Measurements from ENCODE around the gene RASAL2.
A peak's percentile ranks its signal among the peaks of the same experiment; 100 is the strongest.
"Not testable (repeated sequence)": the region's sequence is repeated elsewhere in the genome, so short reads cannot be mapped to it uniquely, and the experiment has no call there.

Gene RASAL2

DNA sequence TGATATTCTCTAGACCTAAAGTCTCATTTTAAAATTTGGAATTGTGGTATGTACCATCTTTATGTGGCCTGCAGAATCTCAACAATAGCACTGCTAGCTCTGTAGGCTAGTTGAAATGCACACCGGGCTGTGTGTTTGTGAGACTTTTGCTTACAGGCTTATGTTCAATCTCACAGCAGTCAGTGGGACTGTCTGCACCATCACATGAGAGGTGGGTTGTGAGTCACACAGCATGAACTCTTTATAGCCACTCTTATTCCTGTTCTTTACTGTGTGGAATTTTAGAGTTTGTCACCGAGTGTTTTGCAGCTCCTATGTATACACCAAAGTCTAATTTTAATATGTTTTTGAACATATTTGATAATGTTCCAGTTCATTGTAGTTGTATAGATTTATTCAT, 74.6 kb downstream of the RASAL2 start:
- DNase-seq = no peak

- no peak for DNase-seq
Measured at GRCh38 chr1:178169649-178170048, 75.7 kb downstream of the RASAL2 start.

GRCh38 chr1:178172939-178173338, 79.0 kb downstream of the RASAL2 start:
- no peak for DNase-seq

GRCh38 chr1:178174539-178174938, 80.6 kb downstream of the RASAL2 start:
- DNase-seq = no peak

- no peak for DNase-seq
Measured at GRCh38 chr1:178180405-178180804, 86.5 kb downstream of the RASAL2 start.

GRCh38 chr1:178183796-178184195, 89.9 kb downstream of the RASAL2 start:
- DNase-seq = no peak

DNA sequence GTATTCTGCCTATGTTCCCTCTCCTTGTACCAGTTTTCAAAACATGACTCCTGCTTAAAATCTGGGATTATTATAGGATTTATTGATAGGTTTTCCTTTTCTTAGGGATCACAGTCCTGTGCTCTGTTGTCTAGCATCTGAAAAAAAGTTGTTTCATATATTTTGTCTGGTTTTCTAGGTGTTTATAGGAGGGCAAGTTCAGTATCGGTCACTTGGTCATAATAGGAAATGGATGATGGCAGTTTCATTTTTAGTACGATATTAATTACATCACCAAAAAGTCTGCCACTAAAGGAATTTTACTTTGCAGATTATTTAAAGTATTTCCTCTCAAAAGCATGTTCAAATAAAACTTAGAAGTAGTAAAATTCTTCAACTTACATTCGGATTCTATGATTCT, 94.4 kb downstream of the RASAL2 start:
- no peak for DNase-seq

DNA sequence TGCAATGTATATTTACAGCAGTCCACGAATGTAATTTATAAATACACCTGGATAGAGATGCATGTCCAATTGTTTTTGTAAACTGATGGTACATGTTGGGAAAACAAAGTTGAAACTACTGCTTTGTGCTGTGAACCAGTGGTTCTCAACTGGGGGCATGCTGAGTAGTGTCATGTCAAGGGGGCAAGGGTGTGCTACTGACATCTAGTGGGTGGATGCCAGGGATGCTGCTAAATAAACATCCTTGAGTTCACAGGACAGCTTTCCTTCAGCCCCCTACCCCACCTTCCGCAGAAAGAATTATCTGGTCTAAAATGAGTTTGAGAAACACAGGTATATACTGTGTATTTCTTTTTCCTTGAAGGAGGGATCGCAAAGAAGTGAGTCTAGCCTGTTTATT, 95.9 kb downstream of the RASAL2 start:
- no peak for DNase-seq

DNA sequence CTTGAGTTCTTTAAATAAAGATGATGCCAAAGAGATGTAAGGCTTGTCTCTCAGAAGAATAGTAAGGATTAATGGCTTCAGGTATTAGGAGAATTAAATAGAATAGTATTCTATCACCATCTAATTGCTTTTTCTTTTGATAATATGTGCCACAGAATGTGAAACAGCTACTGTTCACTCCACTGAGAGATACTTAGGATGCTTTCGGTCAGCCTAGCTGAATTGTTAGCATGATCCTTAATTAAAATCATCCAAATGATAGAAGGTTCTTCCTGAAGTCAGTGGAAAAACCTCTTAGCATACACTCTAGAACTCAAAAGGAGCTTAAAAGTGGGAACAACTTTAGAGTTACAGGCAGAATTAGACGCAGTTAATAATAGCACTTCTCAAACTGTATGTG, 97.0 kb downstream of the RASAL2 start:
- no peak for DNase-seq

DNA sequence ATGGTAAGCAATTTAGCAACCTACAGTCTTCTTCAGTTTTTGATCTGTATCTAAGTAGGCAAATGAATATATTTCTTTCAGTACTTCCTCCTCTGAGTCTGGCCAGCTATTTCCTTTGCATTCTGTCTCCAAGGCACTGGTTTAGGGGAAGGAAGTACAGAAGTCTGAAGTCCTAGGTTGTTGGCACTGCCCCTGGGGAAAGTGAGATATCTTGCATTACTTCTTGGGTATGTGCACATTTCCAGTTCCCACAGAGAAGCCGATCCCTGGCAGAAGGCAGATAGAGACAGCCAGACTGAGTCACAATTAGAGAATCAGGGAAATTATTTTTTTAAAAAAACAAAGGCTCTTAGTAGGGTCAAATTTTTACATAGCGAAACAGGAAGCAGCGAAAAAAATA, 98.8 kb downstream of the RASAL2 start:
- DNase-seq = no peak

- DNase-seq = no peak
Measured at GRCh38 chr1:178196631-178197030, 102.7 kb downstream of the RASAL2 start.

DNA sequence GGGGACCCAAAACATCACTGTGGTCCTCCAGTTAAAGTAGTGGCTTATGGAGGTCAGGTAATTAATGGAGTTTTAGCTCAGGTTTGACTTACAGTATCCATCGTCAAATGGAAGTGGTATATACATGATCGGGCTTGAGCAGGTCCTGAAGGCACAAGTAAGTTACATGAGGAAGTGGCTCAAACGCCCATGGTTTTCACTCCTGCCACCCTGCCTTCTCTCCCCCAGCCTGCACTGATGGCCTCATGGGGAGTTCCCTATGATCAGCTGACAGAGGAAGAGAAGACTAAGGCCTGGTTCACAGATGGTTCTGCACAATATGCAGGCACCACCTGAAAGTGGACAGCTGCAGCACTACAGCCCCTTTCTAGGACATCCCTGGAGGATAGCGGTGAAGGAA, 108.2 kb downstream of the RASAL2 start:
- DNase-seq = not testable (repeated sequence)

DNA sequence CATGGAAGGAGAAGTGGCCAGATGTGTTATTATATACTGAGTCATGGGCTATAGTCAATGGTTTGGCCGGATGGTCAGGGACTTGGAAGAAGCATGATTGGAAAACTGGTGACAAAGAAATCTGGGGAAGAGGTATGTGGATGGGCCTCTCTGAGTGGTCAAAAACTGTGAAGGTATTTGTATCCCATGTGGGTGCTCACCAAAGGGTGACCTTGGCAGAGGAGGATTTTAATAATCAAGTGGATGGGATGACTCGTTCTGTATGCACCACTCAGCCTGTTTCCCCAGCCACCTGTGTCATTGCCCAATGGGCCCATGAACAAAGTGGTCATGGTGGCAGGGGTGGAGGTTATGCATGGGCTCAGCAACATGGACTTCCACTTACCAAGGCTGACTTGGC, 108.6 kb downstream of the RASAL2 start:
- not testable (repeated sequence) for DNase-seq

- DNase-seq = not testable (repeated sequence)
Measured at GRCh38 chr1:178208269-178208856, 114.5 kb downstream of the RASAL2 start.

GRCh38 chr1:178209935-178210334, 116.0 kb downstream of the RASAL2 start:
- no peak for DNase-seq

DNA sequence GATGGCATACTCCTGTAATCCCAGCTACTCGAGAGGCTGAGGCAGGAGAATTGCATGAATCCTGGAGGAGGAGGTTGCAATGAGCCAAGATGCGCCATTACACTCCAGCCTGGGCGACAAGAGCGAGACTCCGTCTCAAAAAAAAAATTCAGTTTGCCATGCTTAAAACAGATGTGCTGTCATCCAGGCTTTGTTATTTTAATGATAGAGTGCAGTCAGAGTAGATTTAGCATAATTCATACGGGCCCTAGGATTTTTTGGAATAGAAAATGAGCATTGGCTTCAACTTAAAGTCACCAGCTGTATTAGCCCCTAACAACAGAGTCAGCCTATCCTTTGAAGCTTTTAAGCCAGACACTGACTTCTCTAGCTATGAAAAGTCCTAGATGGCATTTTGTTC, 124.6 kb downstream of the RASAL2 start:
- DNase-seq = no peak

- no peak for DNase-seq
Measured at GRCh38 chr1:178220094-178220493, 126.2 kb downstream of the RASAL2 start.

DNA sequence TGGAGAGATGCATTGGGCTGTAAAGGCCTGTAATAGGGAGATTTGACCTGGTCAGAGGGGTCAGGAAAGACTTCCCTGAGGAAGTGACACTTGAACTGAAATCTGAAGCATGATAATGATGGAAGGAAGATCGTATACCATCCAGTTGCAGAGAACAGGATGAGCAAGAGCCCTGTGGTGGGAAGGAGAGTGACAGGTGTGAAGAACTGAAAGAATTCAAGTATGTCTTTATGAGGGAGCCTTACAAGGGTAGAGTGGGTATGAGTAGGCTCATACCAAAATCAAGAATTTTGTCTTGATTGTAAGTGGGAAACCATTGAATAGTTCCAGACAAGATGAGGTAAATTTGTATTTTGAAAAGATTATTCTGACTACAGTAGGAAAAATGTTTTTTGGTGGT, 129.4 kb downstream of the RASAL2 start:
- no peak for DNase-seq

- DNase-seq = no peak
Measured at GRCh38 chr1:178224358-178224757, 130.5 kb downstream of the RASAL2 start.

GRCh38 chr1:178230881-178231409, 137.0 kb downstream of the RASAL2 start:
- DNase-seq = no peak

GRCh38 chr1:178232108-178232507, 138.2 kb downstream of the RASAL2 start:
- no peak for DNase-seq

DNA sequence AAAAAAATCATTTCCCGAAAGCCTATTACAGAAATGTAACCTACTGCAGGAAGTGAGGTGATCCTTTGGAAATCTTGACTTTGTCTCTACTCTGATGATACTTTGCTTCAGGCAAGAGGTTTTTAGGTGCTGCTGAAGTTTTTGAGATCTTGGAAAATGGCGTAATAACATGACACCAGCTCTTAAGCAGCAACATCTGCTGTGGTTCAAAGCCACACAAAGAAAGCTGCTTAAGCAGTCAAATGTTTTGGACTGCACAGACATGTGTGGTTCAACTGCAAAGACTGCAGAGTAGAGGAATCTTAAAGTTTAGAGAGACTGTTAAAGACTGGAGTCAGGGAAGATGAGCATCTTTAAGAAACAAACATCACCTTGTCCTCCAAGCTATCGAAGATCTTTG, 139.0 kb downstream of the RASAL2 start:
- peak; percentile 2 for DNase-seq

DNA sequence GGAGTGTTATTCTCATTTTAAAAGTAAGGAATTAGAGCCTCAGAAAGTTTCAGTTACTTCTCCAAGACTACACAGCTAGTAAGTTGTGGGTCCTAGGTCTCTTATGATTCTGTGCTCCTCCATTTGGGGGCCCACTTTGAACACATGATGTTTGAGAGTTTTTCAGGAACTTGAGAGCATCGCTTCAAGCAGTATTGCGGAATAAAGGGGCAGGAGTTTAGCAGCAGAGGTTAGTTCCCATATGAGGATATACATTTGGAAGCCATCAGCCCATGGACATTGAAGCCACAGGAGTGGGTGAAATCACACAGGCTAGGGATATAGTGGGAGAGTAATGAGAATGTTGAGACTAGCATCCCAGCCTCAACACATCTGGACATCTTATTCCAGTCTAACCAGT, 143.2 kb downstream of the RASAL2 start:
- no peak for DNase-seq

GRCh38 chr1:178238722-178239510, 145.0 kb downstream of the RASAL2 start:
- DNase-seq = no peak

DNA sequence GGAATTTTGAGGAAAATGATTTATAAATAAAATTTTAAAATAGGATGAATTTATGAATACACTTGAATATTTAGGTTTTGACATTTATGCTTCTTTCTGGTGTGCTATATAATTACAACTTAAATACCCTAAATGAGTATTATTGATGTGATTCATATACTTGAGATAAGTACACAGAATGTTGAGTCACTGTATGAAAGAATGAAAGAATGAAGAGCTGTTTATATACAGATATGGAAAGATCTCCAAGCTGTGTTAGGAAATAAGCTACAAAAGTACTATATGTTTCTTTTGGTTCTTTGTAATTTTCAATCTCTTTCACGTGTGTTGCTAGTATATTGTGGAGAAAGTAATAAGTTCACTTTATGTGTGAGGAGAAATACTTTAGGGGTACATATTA, 147.2 kb downstream of the RASAL2 start:
- DNase-seq = no peak

All from DMS 273 treated with DMSO at 0.1 percent for 48 hours (cell line).